Subcutaneous adipose tissue (tissue), 4 donors: Measurements from ENCODE around the gene RAB11A. TPM values are rescaled to one million over a fixed set of nuclear protein-coding genes. Genes with fewer than 3 reads are reported as not detected.

Experiments
- CTCF ChIP-seq: fragments of 450-650 bp; IDR thresholded peaks from one replicate; pipeline ENCODE4 v1.5.1; 2016; ENCODE audit warnings: low read depth, mild to moderate bottlenecking, control low read depth, antibody characterized with exemption, moderate library complexity
- total RNA-seq, 4 donors: library from RNA; depleted of rRNA; stranded (reverse); fragments of >200 nt; gene quantifications; one replicate each; pipeline ENCODE4 v1.1.0, GENCODE V29; 2016

Gene RAB11A
- total RNA-seq, 4 donors from 2014 or later: 121 to 283 (median 143) TPM

- TF ChIP-seq CTCF: no peak
These were observed 32.6 kb upstream of the RAB11A start for GRCh38 chr15:65836665-65837064.

GRCh38 chr15:65837301-65838294, 31.7 kb upstream of the RAB11A start:
- TF ChIP-seq CTCF: no peak

GRCh38 chr15:65839354-65839901, 29.9 kb upstream of the RAB11A start:
- TF ChIP-seq CTCF: no peak

- no peak for TF ChIP-seq CTCF
These were observed 29.3 kb upstream of the RAB11A start for GRCh38 chr15:65839985-65840384.

- no peak for TF ChIP-seq CTCF
These were observed 28.0 kb upstream of the RAB11A start for GRCh38 chr15:65841121-65841930.

- TF ChIP-seq CTCF: no peak
These were observed 23.3 kb upstream of the RAB11A start for GRCh38 chr15:65845826-65846519.
